ENCODE results near the gene C19orf81.

The C19orf81 gene

DNA sequence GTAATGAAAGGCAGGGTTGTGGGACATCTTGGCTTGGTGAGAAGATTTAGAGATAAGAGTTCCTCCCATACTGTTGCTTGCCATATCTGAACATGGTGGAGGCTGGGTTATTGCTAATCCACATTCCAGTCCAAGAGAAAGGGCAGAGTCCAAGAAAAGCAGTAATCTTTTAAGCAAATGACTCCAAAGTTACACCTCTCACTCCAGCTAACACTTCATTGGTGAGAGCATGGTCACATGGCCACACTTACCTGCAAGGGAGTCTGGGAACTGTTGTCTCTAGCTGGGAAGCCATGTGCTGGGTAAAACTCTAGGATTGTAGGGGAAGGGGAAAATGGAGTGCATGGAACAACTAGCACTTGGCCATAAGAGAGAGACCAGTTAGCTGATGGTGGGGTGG lies 5.6 kb downstream of the C19orf81 start:
- no peak for TF ChIP-seq CTCF (IDR thresholded peaks at IDR 0.05; ENCODE audit: low read depth, low read length)
- H3K4me3 ChIP-seq (replicated peaks in 1 of 2; ENCODE audit: low read depth in 2 of 2, low read length in 2 of 2) = no peak overlapping the region
- no peak for DNase-seq (ENCODE audit: low read depth in 2 of 2)

- DNase-seq (ENCODE audit: low read depth in 2 of 2) = no peak
- H3K4me3 ChIP-seq (replicated peaks in 1 of 2; ENCODE audit: low read depth in 2 of 2, low read length in 2 of 2) = no peak overlapping the region
- no peak for TF ChIP-seq CTCF (IDR thresholded peaks at IDR 0.05; ENCODE audit: low read depth, low read length)
These were observed 8.0 kb downstream of the C19orf81 start for GRCh38 chr19:50657222-50657669.

GRCh38 chr19:50657712-50658440 lies 8.6 kb downstream of the C19orf81 start:
- peak overlapping the region; percentile 31 to 48 for H3K4me3 ChIP-seq (replicated peaks in 1 of 2; ENCODE audit: low read depth in 2 of 2, low read length in 2 of 2)

GRCh38 chr19:50658441-50659317 lies 9.4 kb downstream of the C19orf81 start:
- no peak for TF ChIP-seq CTCF (IDR thresholded peaks at IDR 0.05; ENCODE audit: low read depth, low read length)
- DNase-seq (ENCODE audit: low read depth in 2 of 2) = peak; percentile 46 to 82
- peak overlapping the region; percentile 44 to 48 for H3K4me3 ChIP-seq (replicated peaks in 1 of 2; ENCODE audit: low read depth in 2 of 2, low read length in 2 of 2)

More at GRCh38 chr19:50657712-50658440, 8.6 kb downstream of the C19orf81 start:
- no peak for TF ChIP-seq CTCF (IDR thresholded peaks at IDR 0.05; ENCODE audit: low read depth, low read length)
- DNase-seq (ENCODE audit: low read depth in 2 of 2) = peak; percentile 96 to 99

- H3K4me3 ChIP-seq (replicated peaks in 1 of 2; ENCODE audit: low read depth in 2 of 2, low read length in 2 of 2) = no peak overlapping the region
- DNase-seq (ENCODE audit: low read depth in 2 of 2) = no peak
- no peak for TF ChIP-seq CTCF (IDR thresholded peaks at IDR 0.05; ENCODE audit: low read depth, low read length)
These were observed 10.3 kb downstream of the C19orf81 start for GRCh38 chr19:50659318-50660087.

- TF ChIP-seq CTCF (IDR thresholded peaks at IDR 0.05; ENCODE audit: low read depth, low read length) = no peak
- no peak overlapping the region for H3K4me3 ChIP-seq (replicated peaks in 1 of 2; ENCODE audit: low read depth in 2 of 2, low read length in 2 of 2)
- DNase-seq (ENCODE audit: low read depth in 2 of 2) = no peak
These were observed 10.8 kb downstream of the C19orf81 start for GRCh38 chr19:50660088-50660366.
